SK-N-SH treated with all-trans-retinoic acid at 6 μM for 48 hours (cell line): ENCODE measurements around the gene MSN.

Source experiments
- CSDC2 ChIP-seq: fragments of 250-450 bp; sonication (Bioruptor Pico); IDR thresholded peaks from 2 replicates; pipeline ENCODE4 v1.5.0; 2020; ENCODE audit warnings: mild to moderate bottlenecking, moderate library complexity
- ISL1 ChIP-seq: fragments of 250-450 bp; sonication (Bioruptor Pico); IDR thresholded peaks from 2 replicates; pipeline ENCODE4 v2.1.2; 2022; ENCODE audit warnings: mild to moderate bottlenecking, moderate library complexity
- SNAI2 ChIP-seq: fragments of 250-450 bp; sonication (Bioruptor Pico); IDR thresholded peaks from 2 replicates; pipeline ENCODE4 v1.5.0; 2020; ENCODE audit warnings: mild to moderate bottlenecking, moderate library complexity
- TF ChIP-seq, protein P1 (sequence below): fragments of 250-450 bp; sonication (Bioruptor Pico); IDR thresholded peaks from 2 replicates; pipeline ENCODE4 v1.8.0; 2020; ENCODE audit warnings: mild to moderate bottlenecking, moderate library complexity, borderline replicate concordance
- TF ChIP-seq, protein P2 (sequence below): fragments of 250-450 bp; sonication (Bioruptor Pico); IDR thresholded peaks from 2 replicates; pipeline ENCODE4 v1.8.0; 2021; ENCODE audit warnings: low read depth, mild to moderate bottlenecking, moderate library complexity, borderline replicate concordance
- TF ChIP-seq, protein P3 (sequence below): fragments of 250-450 bp; sonication (Bioruptor Pico); IDR thresholded peaks from 2 replicates; pipeline ENCODE4 v1.5.1; 2020; ENCODE audit warnings: low read depth, mild to moderate bottlenecking, moderate library complexity

DNA sequence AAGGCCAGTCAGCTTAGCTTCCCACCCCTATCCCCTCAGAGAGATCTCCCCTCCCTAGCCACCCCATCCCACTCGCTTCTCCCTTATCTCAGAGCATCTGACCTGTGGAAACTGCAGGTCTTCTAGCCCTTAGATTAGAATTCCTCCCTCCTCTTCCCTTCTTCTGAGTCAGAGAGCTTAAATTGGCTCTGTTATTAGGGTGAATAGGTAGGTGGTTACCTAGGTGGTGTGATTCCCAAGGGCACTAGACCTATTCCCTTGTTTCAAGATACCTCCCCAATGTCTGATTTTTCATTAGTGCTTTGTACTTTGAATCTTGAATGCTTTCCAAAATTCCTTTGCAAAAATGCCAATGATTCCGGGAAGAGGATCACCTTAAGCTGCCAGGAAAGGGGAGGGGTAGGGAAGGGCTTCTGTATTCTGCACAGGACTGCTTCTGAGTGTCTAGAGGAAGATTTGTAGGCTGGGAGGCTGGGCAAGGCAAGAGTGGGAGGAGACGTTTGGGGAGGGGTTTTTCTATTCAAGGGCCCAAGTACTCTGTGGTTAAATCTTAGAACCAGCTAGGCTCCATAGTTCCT is 24.5 kb upstream of the MSN start:
- TF ChIP-seq, protein P1, sequence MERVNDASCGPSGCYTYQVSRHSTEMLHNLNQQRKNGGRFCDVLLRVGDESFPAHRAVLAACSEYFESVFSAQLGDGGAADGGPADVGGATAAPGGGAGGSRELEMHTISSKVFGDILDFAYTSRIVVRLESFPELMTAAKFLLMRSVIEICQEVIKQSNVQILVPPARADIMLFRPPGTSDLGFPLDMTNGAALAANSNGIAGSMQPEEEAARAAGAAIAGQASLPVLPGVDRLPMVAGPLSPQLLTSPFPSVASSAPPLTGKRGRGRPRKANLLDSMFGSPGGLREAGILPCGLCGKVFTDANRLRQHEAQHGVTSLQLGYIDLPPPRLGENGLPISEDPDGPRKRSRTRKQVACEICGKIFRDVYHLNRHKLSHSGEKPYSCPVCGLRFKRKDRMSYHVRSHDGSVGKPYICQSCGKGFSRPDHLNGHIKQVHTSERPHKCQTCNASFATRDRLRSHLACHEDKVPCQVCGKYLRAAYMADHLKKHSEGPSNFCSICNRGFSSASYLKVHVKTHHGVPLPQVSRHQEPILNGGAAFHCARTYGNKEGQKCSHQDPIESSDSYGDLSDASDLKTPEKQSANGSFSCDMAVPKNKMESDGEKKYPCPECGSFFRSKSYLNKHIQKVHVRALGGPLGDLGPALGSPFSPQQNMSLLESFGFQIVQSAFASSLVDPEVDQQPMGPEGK (CRISPR knock-in tag): no peak
- TF ChIP-seq, protein P2, sequence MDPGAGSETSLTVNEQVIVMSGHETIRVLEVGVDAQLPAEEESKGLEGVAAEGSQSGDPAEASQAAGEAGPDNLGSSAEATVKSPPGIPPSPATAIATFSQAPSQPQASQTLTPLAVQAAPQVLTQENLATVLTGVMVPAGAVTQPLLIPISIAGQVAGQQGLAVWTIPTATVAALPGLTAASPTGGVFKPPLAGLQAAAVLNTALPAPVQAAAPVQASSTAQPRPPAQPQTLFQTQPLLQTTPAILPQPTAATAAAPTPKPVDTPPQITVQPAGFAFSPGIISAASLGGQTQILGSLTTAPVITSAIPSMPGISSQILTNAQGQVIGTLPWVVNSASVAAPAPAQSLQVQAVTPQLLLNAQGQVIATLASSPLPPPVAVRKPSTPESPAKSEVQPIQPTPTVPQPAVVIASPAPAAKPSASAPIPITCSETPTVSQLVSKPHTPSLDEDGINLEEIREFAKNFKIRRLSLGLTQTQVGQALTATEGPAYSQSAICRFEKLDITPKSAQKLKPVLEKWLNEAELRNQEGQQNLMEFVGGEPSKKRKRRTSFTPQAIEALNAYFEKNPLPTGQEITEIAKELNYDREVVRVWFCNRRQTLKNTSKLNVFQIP (CRISPR knock-in tag): no peak
- TF ChIP-seq, protein P3, sequence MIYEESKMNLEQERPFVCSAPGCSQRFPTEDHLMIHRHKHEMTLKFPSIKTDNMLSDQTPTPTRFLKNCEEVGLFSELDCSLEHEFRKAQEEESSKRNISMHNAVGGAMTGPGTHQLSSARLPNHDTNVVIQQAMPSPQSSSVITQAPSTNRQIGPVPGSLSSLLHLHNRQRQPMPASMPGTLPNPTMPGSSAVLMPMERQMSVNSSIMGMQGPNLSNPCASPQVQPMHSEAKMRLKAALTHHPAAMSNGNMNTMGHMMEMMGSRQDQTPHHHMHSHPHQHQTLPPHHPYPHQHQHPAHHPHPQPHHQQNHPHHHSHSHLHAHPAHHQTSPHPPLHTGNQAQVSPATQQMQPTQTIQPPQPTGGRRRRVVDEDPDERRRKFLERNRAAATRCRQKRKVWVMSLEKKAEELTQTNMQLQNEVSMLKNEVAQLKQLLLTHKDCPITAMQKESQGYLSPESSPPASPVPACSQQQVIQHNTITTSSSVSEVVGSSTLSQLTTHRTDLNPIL (CRISPR knock-in tag): no peak
- TF ChIP-seq CSDC2 (CRISPR knock-in tag): no peak
- no peak for TF ChIP-seq ISL1 (CRISPR knock-in tag)
- no peak for TF ChIP-seq SNAI2
